OCI-M2 (cell line): Measurements from ENCODE around the gene SAFB.

Source experiments
- DNase-seq: peaks from one replicate; lab custom pipeline; 2025; ENCODE audit not compliant: unreplicated experiment; lab: John Stamatoyannopoulos, UW

SAFB gene

GRCh38 chr19:5622465-5623396 lies at the start of gene SAFB, which contains the start of gene SAFB2:
Gene SAFB (plus strand): TSS chr19:5623083. CDS start chr19:5623206, 123 bp downstream.
Gene SAFB2 (minus strand): TSS chr19:5622776. CDS start chr19:5622715, 61 bp downstream.
- DNase-seq: peak; percentile 90

- DNase-seq: no peak
These were observed 47.3 kb upstream of the SAFB start for GRCh38 chr19:5575590-5575989.

- DNase-seq: peak; percentile 42
These were observed 44.6 kb upstream of the SAFB start for GRCh38 chr19:5578097-5578846.

- no peak for DNase-seq
These were observed 43.6 kb upstream of the SAFB start for GRCh38 chr19:5579286-5579685.

GRCh38 chr19:5579697-5580096 lies 43.2 kb upstream of the SAFB start:
- no peak for DNase-seq

- DNase-seq: no peak
These were observed 42.7 kb upstream of the SAFB start for GRCh38 chr19:5580161-5580571.

GRCh38 chr19:5585461-5586299 lies 37.2 kb upstream of the SAFB start:
- no peak for DNase-seq

GRCh38 chr19:5586300-5587070 lies 36.4 kb upstream of the SAFB start:
- DNase-seq: no peak

GRCh38 chr19:5587071-5587455 lies 35.8 kb upstream of the SAFB start:
- no peak for DNase-seq

GRCh38 chr19:5587661-5588060 lies 35.2 kb upstream of the SAFB start:
- no peak for DNase-seq

- no peak for DNase-seq
These were observed 34.4 kb upstream of the SAFB start for GRCh38 chr19:5588441-5588840.

GRCh38 chr19:5588906-5589676 lies 33.8 kb upstream of the SAFB start:
- no peak for DNase-seq

GRCh38 chr19:5590151-5590864 lies 32.6 kb upstream of the SAFB start:
- no peak for DNase-seq

GRCh38 chr19:5590865-5591154 lies 32.1 kb upstream of the SAFB start:
- no peak for DNase-seq

GRCh38 chr19:5591476-5591875 lies 31.4 kb upstream of the SAFB start:
- no peak for DNase-seq

- DNase-seq: no peak
These were observed 30.1 kb upstream of the SAFB start for GRCh38 chr19:5592531-5593342.

GRCh38 chr19:5593343-5594255 lies 29.3 kb upstream of the SAFB start:
- no peak for DNase-seq
